A673 (cell line): Measurements from ENCODE around the gene LTV1.

Source experiments
- EZH2 ChIP-seq: fragments of 200-600 bp; sonication (generic); IDR thresholded peaks from 2 replicates; pipeline ENCODE4 v1.6.1; 2017; ENCODE audit warnings: borderline replicate concordance, low read depth, mild to moderate bottlenecking, mixed read lengths, antibody characterized with exemption, low read length; ENCODE audit not compliant: poor library complexity, severe bottlenecking
- TF ChIP-seq, protein P1 (sequence below): fragments of 300-800, 200-600 bp; sonication (generic); conservative IDR thresholded peaks from 2 replicates; pipeline ENCODE4 v1.5.1; 2017; ENCODE audit warnings: low read depth, mild to moderate bottlenecking, antibody characterized with exemption, low read length, moderate library complexity, mixed read lengths

- TF ChIP-seq, protein P1, sequence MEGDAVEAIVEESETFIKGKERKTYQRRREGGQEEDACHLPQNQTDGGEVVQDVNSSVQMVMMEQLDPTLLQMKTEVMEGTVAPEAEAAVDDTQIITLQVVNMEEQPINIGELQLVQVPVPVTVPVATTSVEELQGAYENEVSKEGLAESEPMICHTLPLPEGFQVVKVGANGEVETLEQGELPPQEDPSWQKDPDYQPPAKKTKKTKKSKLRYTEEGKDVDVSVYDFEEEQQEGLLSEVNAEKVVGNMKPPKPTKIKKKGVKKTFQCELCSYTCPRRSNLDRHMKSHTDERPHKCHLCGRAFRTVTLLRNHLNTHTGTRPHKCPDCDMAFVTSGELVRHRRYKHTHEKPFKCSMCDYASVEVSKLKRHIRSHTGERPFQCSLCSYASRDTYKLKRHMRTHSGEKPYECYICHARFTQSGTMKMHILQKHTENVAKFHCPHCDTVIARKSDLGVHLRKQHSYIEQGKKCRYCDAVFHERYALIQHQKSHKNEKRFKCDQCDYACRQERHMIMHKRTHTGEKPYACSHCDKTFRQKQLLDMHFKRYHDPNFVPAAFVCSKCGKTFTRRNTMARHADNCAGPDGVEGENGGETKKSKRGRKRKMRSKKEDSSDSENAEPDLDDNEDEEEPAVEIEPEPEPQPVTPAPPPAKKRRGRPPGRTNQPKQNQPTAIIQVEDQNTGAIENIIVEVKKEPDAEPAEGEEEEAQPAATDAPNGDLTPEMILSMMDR: no peak
- no peak for TF ChIP-seq EZH2
Measured at GRCh38 chr6:143884216-143884900, 41.2 kb downstream of the LTV1 start.
